ENCODE measurements around the gene OR2AE1. TPM values are rescaled to one million over a fixed set of nuclear protein-coding genes. Genes with fewer than 3 reads are reported as not detected.

OR2AE1 gene
- total RNA-seq, 1 experiment from 2014 or later: not detected

DNA sequence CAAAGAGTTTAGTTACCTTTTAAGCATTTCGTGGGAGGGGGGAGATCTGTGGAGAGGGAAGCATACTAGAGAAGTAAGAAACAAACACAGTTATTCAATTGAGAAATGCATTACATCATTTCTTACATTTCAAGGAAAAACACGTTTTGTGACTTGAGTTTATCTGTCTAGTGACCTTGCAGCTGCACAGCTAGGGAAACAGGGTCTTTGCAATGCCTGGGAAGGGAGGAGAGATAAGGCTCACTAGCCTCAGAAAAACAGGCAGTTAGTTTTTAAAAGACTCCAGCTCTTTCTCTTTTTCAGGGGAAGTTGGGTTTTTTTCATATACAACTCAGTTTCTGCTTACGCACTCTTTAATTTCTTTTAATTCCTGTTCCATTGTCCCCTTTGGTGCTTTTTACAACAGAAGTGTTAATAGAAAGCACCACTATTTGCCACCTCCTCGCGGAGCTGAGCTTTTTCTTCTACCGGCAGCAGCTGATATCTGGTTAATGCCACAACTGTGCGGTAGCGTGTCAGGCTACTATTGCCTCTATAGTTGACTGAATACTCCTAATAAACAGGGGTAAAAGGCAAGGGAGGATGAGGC lies 43.5 kb downstream of the OR2AE1 start:
- CTCF ChIA-PET: no interaction called here
- POLR2A ChIA-PET (ENCODE audit: unreplicated experiment): no interaction called here
- H3F3A ChIP-seq (ENCODE audit: insufficient read depth, low read depth): no peaks in the 10 kb centered on the region

DNA sequence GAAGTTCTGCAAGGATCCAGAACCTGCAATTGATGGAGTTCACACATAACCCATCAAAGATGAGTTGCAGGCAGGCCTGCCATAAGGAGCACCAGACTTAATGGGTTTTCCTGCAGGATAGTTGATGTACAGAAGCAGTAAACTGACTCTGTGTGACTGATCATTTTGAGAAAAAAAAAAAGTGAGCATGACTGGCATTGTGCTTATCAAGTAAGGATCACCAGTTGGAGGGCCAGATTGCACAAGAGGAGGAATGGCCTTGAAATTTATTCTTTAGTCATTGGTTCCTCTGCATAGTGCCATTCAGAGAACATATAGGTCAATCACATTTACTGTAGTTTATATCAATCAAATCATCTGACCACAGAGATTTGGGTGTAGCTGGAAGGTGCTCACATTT lies 45.2 kb downstream of the OR2AE1 start:
- BruUV-seq (replicated peaks): no TSS peak
- ChIA-PET POLR2A (ENCODE audit: unreplicated experiment) (no interaction called here), CTCF (no interaction called here)
- Histone ChIP-seq H3K4me1 (replicated peaks; ENCODE audit: insufficient read depth) (peaks cover 16% of the 10 kb centered on the region), H3K27me3 (ENCODE audit: insufficient read depth, low read depth) (no peaks in the 10 kb centered on the region), H3K36me3 (ENCODE audit: low read depth) (no peaks in the 10 kb centered on the region), H3K27ac (no peak overlapping the region), H3F3A (ENCODE audit: insufficient read depth, low read depth) (peaks cover 8% of the 10 kb centered on the region; the same call in 1 of the 2 replicates), H3K9me3 (ENCODE audit: insufficient read depth, low read depth) (no peaks in the 10 kb centered on the region), H4K20me1 (ENCODE audit: insufficient read depth) (no peaks in the 10 kb centered on the region), H3K4me3 (no peak overlapping the region), H3K4me2 (no peak overlapping the region), H2AFZ (no peak overlapping the region), H3K79me2 (ENCODE audit: low read depth) (no peaks in the 10 kb centered on the region), H3K9me2 (ENCODE audit: insufficient read depth) (no peaks in the 10 kb centered on the region)
- intact Hi-C loops (cut with micrococcal nuclease; ENCODE audit: unreplicated experiment): no loop called here
- DNase-seq: peak in 1 of 2 experiments; percentile 43
- TF ChIP-seq, protein P1, sequence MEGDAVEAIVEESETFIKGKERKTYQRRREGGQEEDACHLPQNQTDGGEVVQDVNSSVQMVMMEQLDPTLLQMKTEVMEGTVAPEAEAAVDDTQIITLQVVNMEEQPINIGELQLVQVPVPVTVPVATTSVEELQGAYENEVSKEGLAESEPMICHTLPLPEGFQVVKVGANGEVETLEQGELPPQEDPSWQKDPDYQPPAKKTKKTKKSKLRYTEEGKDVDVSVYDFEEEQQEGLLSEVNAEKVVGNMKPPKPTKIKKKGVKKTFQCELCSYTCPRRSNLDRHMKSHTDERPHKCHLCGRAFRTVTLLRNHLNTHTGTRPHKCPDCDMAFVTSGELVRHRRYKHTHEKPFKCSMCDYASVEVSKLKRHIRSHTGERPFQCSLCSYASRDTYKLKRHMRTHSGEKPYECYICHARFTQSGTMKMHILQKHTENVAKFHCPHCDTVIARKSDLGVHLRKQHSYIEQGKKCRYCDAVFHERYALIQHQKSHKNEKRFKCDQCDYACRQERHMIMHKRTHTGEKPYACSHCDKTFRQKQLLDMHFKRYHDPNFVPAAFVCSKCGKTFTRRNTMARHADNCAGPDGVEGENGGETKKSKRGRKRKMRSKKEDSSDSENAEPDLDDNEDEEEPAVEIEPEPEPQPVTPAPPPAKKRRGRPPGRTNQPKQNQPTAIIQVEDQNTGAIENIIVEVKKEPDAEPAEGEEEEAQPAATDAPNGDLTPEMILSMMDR (conservative IDR thresholded peaks at IDR 0.05): no peak
- TF ChIP-seq EZH2 (IDR thresholded peaks at IDR 0.05; ENCODE audit: low read depth): no peak

More for the DNA sequence above, 43.5 kb downstream of the OR2AE1 start:
- Histone ChIP-seq H2AFZ (no peak overlapping the region), H3K9me3 (ENCODE audit: insufficient read depth, low read depth) (no peaks in the 10 kb centered on the region), H3K27ac (no peak overlapping the region), H3K9me2 (ENCODE audit: insufficient read depth) (no peaks in the 10 kb centered on the region), H3K4me1 (replicated peaks; ENCODE audit: insufficient read depth) (peaks cover 10% of the 10 kb centered on the region), H3K4me3 (no peak overlapping the region), H3K36me3 (ENCODE audit: low read depth) (no peaks in the 10 kb centered on the region), H4K20me1 (ENCODE audit: insufficient read depth) (no peaks in the 10 kb centered on the region), H3K79me2 (ENCODE audit: low read depth) (no peaks in the 10 kb centered on the region), H3K4me2 (no peak overlapping the region), H3K27me3 (ENCODE audit: insufficient read depth, low read depth) (no peaks in the 10 kb centered on the region)
- intact Hi-C loops (cut with micrococcal nuclease; ENCODE audit: unreplicated experiment): no loop called here
- no peak for DNase-seq
- TF ChIP-seq EZH2 (IDR thresholded peaks at IDR 0.05; ENCODE audit: low read depth): no peak
- TF ChIP-seq, protein P1 (conservative IDR thresholded peaks at IDR 0.05): no peak
- no TSS peak for BruUV-seq (replicated peaks)

DNA sequence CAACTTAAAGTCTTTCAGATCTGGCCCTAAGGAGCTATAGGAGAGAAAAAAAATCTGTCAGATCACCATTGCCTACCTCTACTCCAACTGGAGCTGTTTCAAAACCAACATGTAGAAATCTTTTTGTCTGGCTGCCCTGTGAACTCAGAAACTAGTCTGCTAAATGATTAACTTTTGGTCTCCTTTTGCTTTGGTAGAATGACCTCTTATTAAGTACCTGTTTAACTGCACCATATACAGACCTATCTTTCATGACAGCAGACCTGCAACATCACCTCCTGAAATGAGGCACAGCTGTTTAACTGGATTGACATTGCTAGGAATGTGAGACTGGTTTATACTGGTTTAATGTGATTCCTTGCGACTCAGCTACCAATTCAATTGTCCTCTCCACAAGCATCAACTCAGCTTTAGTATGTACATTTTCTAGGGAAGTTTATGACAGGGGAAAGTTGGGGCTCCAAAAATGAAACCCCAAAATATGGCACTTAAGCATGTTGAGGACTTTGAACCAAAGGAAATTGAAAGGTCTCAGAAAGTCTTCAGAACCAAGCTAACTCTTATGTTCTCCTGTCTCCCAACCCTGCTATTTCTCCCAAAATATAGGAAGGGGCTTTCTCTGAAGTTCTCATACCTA lies 47.2 kb downstream of the OR2AE1 start:
- Histone ChIP-seq H3K79me2 (ENCODE audit: low read depth) (no peaks in the 10 kb centered on the region), H3K36me3 (ENCODE audit: low read depth) (no peaks in the 10 kb centered on the region), H3K27me3 (ENCODE audit: insufficient read depth, low read depth) (peaks cover 2% of the 10 kb centered on the region; the same call in 1 of the 2 replicates), H3K9me2 (ENCODE audit: insufficient read depth) (no peaks in the 10 kb centered on the region), H3K9me3 (ENCODE audit: insufficient read depth, low read depth) (no peaks in the 10 kb centered on the region), H2AFZ (no peak overlapping the region), H3F3A (ENCODE audit: insufficient read depth, low read depth) (peaks cover 8% of the 10 kb centered on the region; the same call in 1 of the 2 replicates), H3K27ac (no peak overlapping the region), H3K4me1 (replicated peaks; ENCODE audit: insufficient read depth) (peaks cover 16% of the 10 kb centered on the region), H3K4me3 (no peak overlapping the region), H3K4me2 (no peak overlapping the region), H4K20me1 (ENCODE audit: insufficient read depth) (no peaks in the 10 kb centered on the region)
- no TSS peak for BruUV-seq (replicated peaks)
- TF ChIP-seq, protein P1 (conservative IDR thresholded peaks at IDR 0.05): no peak
- no peak for TF ChIP-seq EZH2 (IDR thresholded peaks at IDR 0.05; ENCODE audit: low read depth)
- POLR2A ChIA-PET (ENCODE audit: unreplicated experiment): no interaction called here
- intact Hi-C loops (cut with micrococcal nuclease; ENCODE audit: unreplicated experiment): no loop called here
- peak in 1 of 2 experiments; percentile 51 for DNase-seq
- CTCF ChIA-PET: no interaction called here

Data from PC-9 (cell line).